GM23338 (cell line): ENCODE results near the gene INPP4B. TPM values are rescaled to one million over a fixed set of nuclear protein-coding genes. Genes with fewer than 3 reads are reported as not detected.
A peak's percentile ranks its signal among the peaks of the same experiment; 100 is the strongest.

Source experiments
- ATAC-seq: fragments of 200-7000 bp; cut with Tn5 transposase; 3 replicates; pipeline ENCODE4 v1.9.1; 2020
- DNase-seq: peaks from one replicate; pipeline ENCODE4 v3.0.0-alpha.2; 2015; ENCODE audit warnings: low spot score
- H2AFZ ChIP-seq: fragments of 200-600 bp; sonication (generic); 2 replicates; pipeline ENCODE4 v1.8.0; 2016; ENCODE audit warnings: antibody characterized with exemption, mild to moderate bottlenecking, moderate library complexity
- H3F3A ChIP-seq: fragments of 200-600 bp; sonication (generic); replicated peaks from 2 replicates; pipeline ENCODE4 v1.8.0; 2017; ENCODE audit warnings: antibody characterized with exemption, mixed run types, low read depth
- H3K27ac ChIP-seq: fragments of 200-600 bp; sonication (generic); 2 replicates; pipeline ENCODE4 v1.6.1; 2016; ENCODE audit warnings: low read depth
- H3K27me3 ChIP-seq: fragments of 200-600 bp; sonication (generic); 2 replicates; pipeline ENCODE4 v1.8.0; 2016; ENCODE audit warnings: mild to moderate bottlenecking, mixed run types, moderate library complexity; ENCODE audit not compliant: insufficient read depth
- H3K36me3 ChIP-seq: fragments of 200-600 bp; sonication (generic); 2 replicates; pipeline ENCODE4 v1.8.0; 2016; ENCODE audit warnings: mild to moderate bottlenecking; ENCODE audit not compliant: insufficient read depth
- H3K4me1 ChIP-seq: fragments of 200-600 bp; sonication (generic); 2 replicates; pipeline ENCODE4 v1.8.0; 2016; ENCODE audit warnings: mild to moderate bottlenecking, moderate library complexity; ENCODE audit not compliant: insufficient read depth
- H3K4me2 ChIP-seq: fragments of 200-600 bp; sonication (generic); 2 replicates; pipeline ENCODE4 v1.7.1; 2017; ENCODE audit warnings: mixed run types
- H3K4me3 ChIP-seq: fragments of 200-600 bp; sonication (generic); 2 replicates; pipeline ENCODE4 v1.6.1; 2016; ENCODE audit warnings: mixed run types
- H3K79me2 ChIP-seq: fragments of 200-600 bp; sonication (generic); replicated peaks from 2 replicates; pipeline ENCODE4 v1.8.0; 2017; ENCODE audit warnings: mild to moderate bottlenecking; ENCODE audit not compliant: insufficient read depth
- H3K9me2 ChIP-seq: fragments of 200-600 bp; sonication (generic); 2 replicates; pipeline ENCODE4 v1.8.0; 2017; ENCODE audit not compliant: insufficient read depth
- H4K20me1 ChIP-seq: fragments of 200-600 bp; sonication (generic); replicated peaks from 2 replicates; pipeline ENCODE4 v1.8.0; 2017; ENCODE audit warnings: mild to moderate bottlenecking; ENCODE audit not compliant: insufficient read depth
- H3K27ac Mint-ChIP-seq: 2 replicates; pipeline ENCODE4 v1.8.0; 2020; ENCODE audit warnings: inconsistent platforms, mild to moderate bottlenecking, moderate library complexity, mixed read lengths
- H3K27me3 Mint-ChIP-seq: 3 replicates; pipeline ENCODE4 v1.8.0; 2022; ENCODE audit warnings: low read depth, mild to moderate bottlenecking, moderate library complexity, mixed read lengths, inconsistent platforms; ENCODE audit not compliant: insufficient read depth, poor library complexity
- H3K36me3 Mint-ChIP-seq: 3 replicates; pipeline ENCODE4 v1.8.0; 2021; ENCODE audit warnings: low read depth, mild to moderate bottlenecking, inconsistent platforms, moderate library complexity, mixed read lengths
- H3K4me1 Mint-ChIP-seq: 3 replicates; pipeline ENCODE4 v1.8.0; 2020; ENCODE audit warnings: mild to moderate bottlenecking, inconsistent platforms, mixed read lengths
- H3K4me3 Mint-ChIP-seq: 3 replicates; pipeline ENCODE4 v1.8.0; 2021; ENCODE audit warnings: moderate library complexity, mild to moderate bottlenecking, inconsistent platforms, mixed read lengths
- H3K9me3 Mint-ChIP-seq: 3 replicates; pipeline ENCODE4 v1.8.0; 2020; ENCODE audit warnings: moderate library complexity, mild to moderate bottlenecking, inconsistent platforms, mixed read lengths
- CREB1 ChIP-seq: fragments of 250-450 bp; sonication (Bioruptor Pico); IDR thresholded peaks from 2 replicates; pipeline ENCODE4 v1.5.0; 2020; ENCODE audit warnings: low read depth, mild to moderate bottlenecking, moderate library complexity
- CTCF ChIP-seq, 2 experiments: fragments of 200-600 bp in 1 of 2; sonication (generic) in 1 of 2; conservative IDR thresholded peaks; 2 replicates each; pipeline versions ENCODE4 v1.5.1 to v1.6.1; 2016 to 2017; ENCODE audit warnings: antibody characterized with exemption in 2 of 2, low read depth in 2 of 2, mild to moderate bottlenecking in 2 of 2, moderate library complexity in 1 of 2
- ETS1 ChIP-seq: IDR thresholded peaks from 2 replicates; pipeline ENCODE4 v1.6.1; 2016; ENCODE audit warnings: antibody characterized with exemption
- EZH2 ChIP-seq: fragments of 200-600 bp; sonication (generic); IDR thresholded peaks from one replicate; pipeline ENCODE4 v1.8.0; 2017; ENCODE audit warnings: antibody characterized with exemption, mild to moderate bottlenecking, low read depth; ENCODE audit not compliant: unreplicated experiment
- EZH2phosphoT487 ChIP-seq: fragments of 200-600 bp; sonication (generic); IDR thresholded peaks from one replicate; pipeline ENCODE4 v1.8.1; 2018; ENCODE audit warnings: antibody characterized with exemption; ENCODE audit not compliant: unreplicated experiment
- JUNB ChIP-seq: IDR thresholded peaks from one replicate; pipeline ENCODE4 v1.6.1; 2016; ENCODE audit warnings: antibody characterized with exemption; ENCODE audit not compliant: unreplicated experiment
- NANOG ChIP-seq: IDR thresholded peaks from 2 replicates; pipeline ENCODE4 v1.6.1; 2016; ENCODE audit warnings: antibody characterized with exemption, borderline replicate concordance
- POLR2AphosphoS5 ChIP-seq: IDR thresholded peaks from 2 replicates; pipeline ENCODE4 v1.6.1; 2016; ENCODE audit warnings: antibody characterized with exemption, low read depth
- REST ChIP-seq: IDR thresholded peaks from one replicate; pipeline ENCODE4 v1.6.1; 2018; ENCODE audit warnings: antibody characterized with exemption; ENCODE audit not compliant: unreplicated experiment
- STAT1 ChIP-seq: IDR thresholded peaks from one replicate; pipeline ENCODE4 v1.6.1; 2016; ENCODE audit warnings: antibody characterized with exemption; ENCODE audit not compliant: unreplicated experiment
- ZNF114 ChIP-seq: fragments of 250-450 bp; sonication (Bioruptor Pico); IDR thresholded peaks from 2 replicates; pipeline ENCODE4 v1.5.0; 2020; ENCODE audit warnings: mild to moderate bottlenecking, moderate library complexity
- ZNF331 ChIP-seq: fragments of 250-450 bp; sonication (Bioruptor Pico); IDR thresholded peaks from 2 replicates; pipeline ENCODE4 v1.5.0; 2020; ENCODE audit warnings: low read depth, mild to moderate bottlenecking, moderate library complexity
- ZNF462 ChIP-seq: fragments of 250-450 bp; sonication (Bioruptor Pico); IDR thresholded peaks from 2 replicates; pipeline ENCODE4 v1.5.0; 2020; ENCODE audit warnings: mild to moderate bottlenecking, moderate library complexity
- polyA plus RNA-seq: library from polyadenylated mRNA; unstranded; fragments of >200 nt; fragmentation: Nextera tagmentation; extraction: Ambion mirVana; gene quantifications from 2 replicates; pipeline ENCODE4 v1.2.1, GENCODE V29; 2016
- total RNA-seq: library from RNA; depleted of rRNA; stranded (reverse); fragments of >200 nt; shearing (Covaris generic); gene quantifications from 2 replicates; pipeline ENCODE4 v1.2.3, GENCODE V29; 2014

INPP4B gene
- total and polyA plus RNA-seq, 2 experiments from 2014 or later = 0.11 to 0.14 TPM

- Histone ChIP-seq H3K27ac (no peak overlapping the region), H3K4me3 (no peak overlapping the region), H3K4me1 (no peaks in the 10 kb centered on the region), H3F3A (no peaks in the 10 kb centered on the region), H3K9me2 (no peaks in the 10 kb centered on the region), H3K36me3 (no peaks in the 10 kb centered on the region), H4K20me1 (no peaks in the 10 kb centered on the region), H2AFZ (no peak overlapping the region), H3K4me2 (no peak overlapping the region), H3K79me2 (no peaks in the 10 kb centered on the region), H3K27me3 (no peaks in the 10 kb centered on the region)
- TF ChIP-seq REST (no peak), EZH2phosphoT487 (no peak), ZNF462 (CRISPR knock-in tag) (no peak), POLR2AphosphoS5 (no peak), EZH2 (no peak), ZNF331 (CRISPR knock-in tag) (no peak), CTCF (conservative IDR thresholded peaks at IDR 0.05; ENCODE audit: low read depth in 2 of 2) (no peak), ETS1 (no peak), ZNF114 (CRISPR knock-in tag) (no peak), JUNB (no peak), CREB1 (CRISPR knock-in tag) (no peak), STAT1 (no peak), NANOG (no peak)
- no peak overlapping the region for H3K4me3 Mint-ChIP-seq
- no peak for ATAC-seq
- no peak for DNase-seq
- H3K9me3 Mint-ChIP-seq = no peaks in the 10 kb centered on the region
- no peaks in the 10 kb centered on the region for H3K27me3 Mint-ChIP-seq
- no peaks in the 10 kb centered on the region; the same call in 2 of the 3 replicates for H3K4me1 Mint-ChIP-seq
- H3K27ac Mint-ChIP-seq = peak overlapping the region; percentile 40; the same call in 1 of the 2 replicates
- H3K36me3 Mint-ChIP-seq = no peaks in the 10 kb centered on the region
Measured at GRCh38 chr4:142142366-142143054, 703.6 kb downstream of the INPP4B start.
